Glutamatergic neuron (in vitro differentiated cells): ENCODE results near the gene ARIH1. TPM values are rescaled to one million over a fixed set of nuclear protein-coding genes. Genes with fewer than 3 reads are reported as not detected.

Experiments used
- DNase-seq: peaks from one replicate; pipeline ENCODE4 v3.0.0; 2022
- H3K27ac Mint-ChIP-seq: one replicate; pipeline ENCODE4 v1.8.0; 2020; ENCODE audit warnings: mild to moderate bottlenecking, mixed read lengths, inconsistent platforms; ENCODE audit not compliant: unreplicated experiment
- H3K27me3 Mint-ChIP-seq: one replicate; pipeline ENCODE4 v1.8.0; 2020; ENCODE audit warnings: mild to moderate bottlenecking, moderate library complexity, mixed read lengths, inconsistent platforms; ENCODE audit not compliant: unreplicated experiment
- H3K36me3 Mint-ChIP-seq: one replicate; pipeline ENCODE4 v1.8.0; 2020; ENCODE audit warnings: mild to moderate bottlenecking, mixed read lengths, inconsistent platforms; ENCODE audit not compliant: unreplicated experiment
- H3K4me1 Mint-ChIP-seq: one replicate; pipeline ENCODE4 v1.8.0; 2020; ENCODE audit warnings: mild to moderate bottlenecking, low read depth, mixed read lengths, inconsistent platforms; ENCODE audit not compliant: unreplicated experiment
- H3K4me3 Mint-ChIP-seq: one replicate; pipeline ENCODE4 v1.8.0; 2020; ENCODE audit warnings: mild to moderate bottlenecking, mixed read lengths, inconsistent platforms; ENCODE audit not compliant: unreplicated experiment
- H3K9me3 Mint-ChIP-seq: one replicate; pipeline ENCODE4 v1.8.0; 2020; ENCODE audit warnings: mild to moderate bottlenecking, moderate library complexity, mixed read lengths, inconsistent platforms; ENCODE audit not compliant: unreplicated experiment
- total RNA-seq: library from RNA; stranded (reverse); fragmentation: NEBNext Ultra II Directional; extraction: Animal tissue kit (Norgen Biotek cat#: 25700); gene quantifications from one replicate; pipeline ENCODE4 v1.2.1, GENCODE V29; 2021; ENCODE audit not compliant: unreplicated experiment
- TF ChIP-seq, protein P1 (sequence below): fragments of 200-600 bp; sonication (generic); IDR thresholded peaks from one replicate; pipeline ENCODE4 v1.5.0; 2021; ENCODE audit not compliant: partially characterized antibody, unreplicated experiment

Gene ARIH1
- total RNA-seq, 1 donor from 2014 or later: 291 TPM

DNA sequence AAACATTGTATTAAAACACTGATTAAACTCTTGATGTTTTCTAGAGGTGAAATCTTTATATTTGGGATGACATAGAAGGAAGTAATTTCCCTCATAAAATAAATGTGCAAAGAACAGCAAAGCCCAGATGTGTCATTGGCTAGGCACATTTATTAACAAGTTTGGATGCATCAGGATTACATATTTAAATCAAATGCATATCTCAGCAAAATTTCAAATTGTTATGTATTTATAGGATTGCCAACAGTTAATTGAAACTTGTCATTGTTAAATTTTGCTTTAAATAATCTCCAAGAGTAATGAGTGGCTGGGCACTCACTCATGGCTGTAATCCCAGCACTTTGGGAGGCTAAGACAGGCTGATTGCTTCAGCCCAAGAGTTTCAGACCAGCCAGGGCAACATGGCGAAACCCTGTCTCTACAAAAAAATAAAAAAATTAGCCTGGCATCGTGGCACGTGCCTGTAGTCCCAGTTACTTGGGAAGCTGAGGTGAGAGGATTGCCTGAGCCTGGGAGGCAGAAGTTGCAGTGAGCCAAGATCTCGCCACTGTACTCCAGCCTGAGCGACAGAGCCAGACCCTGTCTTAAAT lies 28.2 kb downstream of the ARIH1 start:
- H3K36me3 Mint-ChIP-seq: no peaks in the 10 kb centered on the region
- no peaks in the 10 kb centered on the region for H3K9me3 Mint-ChIP-seq
- no peak for DNase-seq
- no peak overlapping the region for H3K27ac Mint-ChIP-seq
- no peak overlapping the region for H3K4me3 Mint-ChIP-seq
- TF ChIP-seq, protein P1, sequence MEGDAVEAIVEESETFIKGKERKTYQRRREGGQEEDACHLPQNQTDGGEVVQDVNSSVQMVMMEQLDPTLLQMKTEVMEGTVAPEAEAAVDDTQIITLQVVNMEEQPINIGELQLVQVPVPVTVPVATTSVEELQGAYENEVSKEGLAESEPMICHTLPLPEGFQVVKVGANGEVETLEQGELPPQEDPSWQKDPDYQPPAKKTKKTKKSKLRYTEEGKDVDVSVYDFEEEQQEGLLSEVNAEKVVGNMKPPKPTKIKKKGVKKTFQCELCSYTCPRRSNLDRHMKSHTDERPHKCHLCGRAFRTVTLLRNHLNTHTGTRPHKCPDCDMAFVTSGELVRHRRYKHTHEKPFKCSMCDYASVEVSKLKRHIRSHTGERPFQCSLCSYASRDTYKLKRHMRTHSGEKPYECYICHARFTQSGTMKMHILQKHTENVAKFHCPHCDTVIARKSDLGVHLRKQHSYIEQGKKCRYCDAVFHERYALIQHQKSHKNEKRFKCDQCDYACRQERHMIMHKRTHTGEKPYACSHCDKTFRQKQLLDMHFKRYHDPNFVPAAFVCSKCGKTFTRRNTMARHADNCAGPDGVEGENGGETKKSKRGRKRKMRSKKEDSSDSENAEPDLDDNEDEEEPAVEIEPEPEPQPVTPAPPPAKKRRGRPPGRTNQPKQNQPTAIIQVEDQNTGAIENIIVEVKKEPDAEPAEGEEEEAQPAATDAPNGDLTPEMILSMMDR: no peak
- peaks cover 1% of the 10 kb centered on the region for H3K27me3 Mint-ChIP-seq
- H3K4me1 Mint-ChIP-seq: peaks cover 3% of the 10 kb centered on the region

DNA sequence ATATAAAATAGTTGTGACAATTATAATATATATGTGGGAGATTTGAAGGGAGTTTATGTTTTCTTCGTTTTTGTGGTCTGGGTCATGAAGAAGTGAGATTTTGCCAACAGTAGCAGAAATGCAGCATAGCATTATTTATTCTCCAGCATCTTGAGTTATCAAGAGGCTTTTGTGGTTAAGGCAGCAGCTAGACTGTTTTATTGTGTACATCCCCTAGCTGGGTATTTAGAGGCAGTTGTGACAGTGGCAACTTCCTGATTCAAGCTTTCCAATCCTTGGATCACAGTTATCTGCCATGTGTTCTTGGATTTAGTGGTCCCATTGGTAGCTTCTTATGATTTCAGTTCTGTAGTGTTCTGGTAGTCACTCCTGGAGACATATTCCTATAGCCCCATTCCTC lies 29.0 kb downstream of the ARIH1 start:
- Mint-ChIP-seq H3K36me3 (no peaks in the 10 kb centered on the region), H3K27me3 (peaks cover 1% of the 10 kb centered on the region), H3K27ac (no peak overlapping the region), H3K9me3 (no peaks in the 10 kb centered on the region), H3K4me3 (no peak overlapping the region), H3K4me1 (no peaks in the 10 kb centered on the region)
- TF ChIP-seq, protein P1: no peak
- DNase-seq: no peak

DNA sequence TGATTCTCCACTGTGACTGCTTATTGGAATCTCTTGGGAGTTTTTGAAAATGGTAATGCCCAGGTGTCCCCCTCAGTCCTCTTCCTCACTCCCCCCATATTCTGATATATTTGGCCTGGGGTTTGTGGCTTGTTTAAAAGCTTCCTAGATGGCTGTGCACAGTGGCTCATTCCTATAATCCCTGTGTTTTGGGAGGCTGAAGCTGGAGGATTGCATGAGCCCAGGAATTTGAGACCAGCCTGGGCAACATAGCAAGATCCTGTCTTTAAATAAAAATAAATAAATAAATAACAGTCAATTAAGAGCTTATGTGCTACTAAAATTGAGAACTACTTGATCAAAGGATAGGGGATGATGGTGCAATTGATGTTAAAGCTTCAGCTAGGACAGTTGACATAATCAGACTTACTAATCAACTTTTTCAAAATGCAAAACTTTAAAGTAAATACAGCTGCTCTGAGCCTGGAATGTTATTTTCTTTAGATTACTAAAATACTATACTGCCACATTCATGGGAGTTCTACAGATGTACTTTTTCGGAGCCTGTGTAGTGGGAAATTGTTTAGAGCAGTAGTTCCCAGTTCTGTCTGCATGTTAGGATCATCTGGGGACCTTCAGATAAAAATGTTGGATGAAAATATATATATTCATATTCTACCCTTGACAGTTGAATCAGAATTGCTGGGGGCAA lies 33.4 kb downstream of the ARIH1 start:
- peaks cover 3% of the 10 kb centered on the region for H3K27me3 Mint-ChIP-seq
- H3K27ac Mint-ChIP-seq: no peak overlapping the region
- peaks cover 3% of the 10 kb centered on the region for H3K9me3 Mint-ChIP-seq
- H3K4me3 Mint-ChIP-seq: no peak overlapping the region
- TF ChIP-seq, protein P1: no peak
- peaks cover 5% of the 10 kb centered on the region for H3K4me1 Mint-ChIP-seq
- no peak for DNase-seq
- H3K36me3 Mint-ChIP-seq: no peaks in the 10 kb centered on the region

DNA sequence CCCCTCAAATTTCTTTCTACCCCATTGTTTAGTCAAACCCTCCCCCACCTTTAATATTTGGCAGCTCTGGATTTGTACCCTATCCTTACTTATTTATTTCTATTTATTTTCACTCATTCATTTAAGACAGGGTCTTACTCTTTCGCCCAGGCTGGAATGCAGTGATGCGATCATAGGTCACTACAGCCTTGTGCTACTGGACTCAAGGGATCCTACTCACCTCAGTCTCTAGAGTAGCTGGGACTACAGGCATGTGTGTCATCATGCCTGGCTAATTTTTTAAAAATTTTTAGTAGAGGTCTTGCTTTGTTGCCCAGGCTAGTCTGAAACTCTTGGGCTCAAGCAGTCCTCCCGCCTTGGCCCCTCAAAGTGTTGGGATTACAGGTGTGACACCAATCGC lies 35.4 kb downstream of the ARIH1 start:
- H3K27me3 Mint-ChIP-seq: peaks cover 3% of the 10 kb centered on the region
- no peak overlapping the region for H3K4me3 Mint-ChIP-seq
- H3K4me1 Mint-ChIP-seq: peaks cover 5% of the 10 kb centered on the region
- H3K36me3 Mint-ChIP-seq: no peaks in the 10 kb centered on the region
- DNase-seq: no peak
- H3K9me3 Mint-ChIP-seq: peaks cover 3% of the 10 kb centered on the region
- TF ChIP-seq, protein P1: no peak
- H3K27ac Mint-ChIP-seq: no peak overlapping the region

DNA sequence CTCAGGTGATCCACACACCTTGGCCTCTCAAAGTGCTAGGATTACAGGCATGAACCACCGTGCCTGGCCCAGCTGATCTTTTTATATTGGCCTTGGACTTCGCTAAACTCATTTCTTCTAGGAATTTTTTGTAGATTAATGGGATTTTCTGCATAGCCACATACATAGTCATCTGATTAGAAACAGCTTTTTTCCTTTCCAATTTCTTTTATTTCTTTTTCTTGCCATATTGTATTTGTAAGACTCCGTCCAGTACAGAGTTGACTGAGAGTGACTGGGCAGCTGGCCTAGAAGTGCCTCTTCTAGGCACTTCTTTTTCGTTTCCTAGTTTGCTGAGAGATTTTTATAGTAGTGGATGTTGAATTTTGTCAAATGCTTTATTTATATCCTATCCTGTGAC lies 37.4 kb downstream of the ARIH1 start:
- peaks cover 12% of the 10 kb centered on the region for H3K4me1 Mint-ChIP-seq
- DNase-seq: no peak
- no peak overlapping the region for H3K4me3 Mint-ChIP-seq
- H3K27ac Mint-ChIP-seq: no peak overlapping the region
- TF ChIP-seq, protein P1: no peak
- H3K9me3 Mint-ChIP-seq: peaks cover 3% of the 10 kb centered on the region
- H3K36me3 Mint-ChIP-seq: no peaks in the 10 kb centered on the region
- H3K27me3 Mint-ChIP-seq: peaks cover 2% of the 10 kb centered on the region
